CD4-positive, alpha-beta T cell treated with Interleukin-17A for 1 hour (primary cell): ENCODE data around the gene COPG1.

ENCODE experiments used
- DNase-seq: peaks from one replicate; pipeline ENCODE4 v3.0.0-alpha.2; 2020

COPG1 gene

DNA sequence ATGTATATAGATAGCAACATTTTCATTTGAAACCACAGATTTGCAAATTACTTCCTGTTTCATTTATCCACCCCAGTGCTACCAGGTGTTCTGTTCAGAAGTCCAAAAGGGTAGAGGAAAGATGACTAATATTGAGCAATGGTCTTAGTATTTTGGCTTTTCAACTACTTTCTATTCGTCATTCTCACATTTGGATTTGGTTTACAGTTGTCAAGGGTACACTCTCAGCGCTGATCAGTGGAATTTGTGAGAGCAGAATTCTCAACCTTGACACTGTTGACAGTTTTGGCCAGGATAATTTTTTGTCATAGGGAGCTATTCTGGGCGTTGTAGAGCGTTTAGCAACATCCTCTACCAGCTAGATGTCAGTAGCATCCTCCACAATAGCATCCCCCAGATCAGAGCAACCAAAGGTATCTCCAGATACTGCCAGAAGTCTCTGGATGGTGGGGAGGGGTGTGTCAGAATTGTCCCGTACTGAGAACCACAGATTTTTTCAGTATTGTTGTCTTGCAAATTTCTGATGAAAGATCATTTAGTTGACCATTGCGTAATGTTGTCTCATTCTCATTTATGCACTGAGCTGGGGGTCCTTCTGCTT, 33.4 kb downstream of the COPG1 start:
- peak; percentile 61 for DNase-seq

DNA sequence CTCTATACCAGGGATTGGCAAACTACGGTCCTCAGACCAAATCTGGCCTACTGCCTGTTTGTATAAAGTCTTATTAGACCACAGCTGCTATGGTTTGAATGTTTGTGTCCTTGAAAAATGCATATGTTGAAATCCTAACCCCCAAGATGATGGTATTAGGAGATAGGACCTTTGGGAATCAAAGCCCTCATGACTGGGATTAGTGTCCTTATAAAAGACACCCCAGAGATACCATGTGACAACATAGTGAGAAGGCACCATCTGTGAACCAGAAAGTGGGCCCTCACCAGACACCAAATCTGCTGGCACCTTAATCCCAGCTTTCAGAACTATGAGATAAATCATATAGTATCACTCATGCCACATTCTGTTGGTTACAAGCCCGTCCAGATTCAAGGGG, 36.7 kb downstream of the COPG1 start:
- DNase-seq, result no peak

DNA sequence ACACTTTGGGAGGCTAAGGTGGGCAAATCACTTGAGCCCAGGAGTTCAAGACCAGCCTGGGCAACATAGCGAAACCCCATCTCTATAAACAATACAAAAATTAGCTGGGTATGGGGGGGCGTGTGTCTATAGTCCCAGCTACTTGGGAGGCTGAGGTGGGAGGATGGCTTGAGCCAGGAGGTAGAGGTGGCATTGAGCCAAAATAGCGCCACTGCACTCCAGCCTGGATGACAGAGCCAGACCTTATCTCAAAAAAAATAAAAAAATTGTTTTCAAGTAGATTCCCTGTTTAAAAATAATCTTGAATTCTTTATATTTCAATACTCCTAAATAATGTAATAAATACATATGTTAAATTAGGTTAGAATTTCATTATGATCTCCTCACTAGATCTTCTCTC, 39.0 kb downstream of the COPG1 start:
- DNase-seq, result no peak

DNA sequence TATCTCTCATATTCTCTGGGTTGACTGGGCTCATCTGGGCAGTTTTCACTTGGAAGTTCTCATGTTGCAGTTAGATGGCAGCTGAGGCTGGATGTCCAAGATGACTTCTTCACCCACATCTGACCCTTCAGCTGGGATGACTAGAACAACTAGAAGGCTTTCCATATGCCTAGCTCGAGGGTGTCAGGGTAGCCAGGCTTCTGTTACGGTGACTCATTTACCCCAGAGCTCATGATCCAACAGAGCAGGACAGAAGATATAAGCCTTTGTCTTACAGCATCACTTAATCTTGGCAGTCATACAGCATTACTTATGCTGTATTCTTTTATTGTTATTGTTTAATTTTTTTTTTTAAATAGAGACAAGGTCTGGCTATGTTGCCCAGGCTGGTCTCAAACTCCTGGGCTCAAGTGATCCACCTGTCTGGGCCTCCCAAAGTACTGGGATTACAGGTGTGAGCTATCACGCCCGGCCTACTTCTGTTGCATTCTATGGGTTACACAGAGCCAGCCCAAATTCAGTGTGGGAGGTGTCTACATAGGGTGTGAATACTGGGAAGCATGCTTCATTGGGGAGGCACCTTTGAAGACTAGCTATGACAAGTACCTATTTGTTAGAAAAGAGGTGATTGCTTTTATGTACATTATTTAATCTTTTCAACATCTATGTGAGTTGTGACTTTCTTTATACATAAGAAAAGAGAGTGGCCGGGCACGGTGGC, 40.0 kb downstream of the COPG1 start:
- no peak for DNase-seq

DNA sequence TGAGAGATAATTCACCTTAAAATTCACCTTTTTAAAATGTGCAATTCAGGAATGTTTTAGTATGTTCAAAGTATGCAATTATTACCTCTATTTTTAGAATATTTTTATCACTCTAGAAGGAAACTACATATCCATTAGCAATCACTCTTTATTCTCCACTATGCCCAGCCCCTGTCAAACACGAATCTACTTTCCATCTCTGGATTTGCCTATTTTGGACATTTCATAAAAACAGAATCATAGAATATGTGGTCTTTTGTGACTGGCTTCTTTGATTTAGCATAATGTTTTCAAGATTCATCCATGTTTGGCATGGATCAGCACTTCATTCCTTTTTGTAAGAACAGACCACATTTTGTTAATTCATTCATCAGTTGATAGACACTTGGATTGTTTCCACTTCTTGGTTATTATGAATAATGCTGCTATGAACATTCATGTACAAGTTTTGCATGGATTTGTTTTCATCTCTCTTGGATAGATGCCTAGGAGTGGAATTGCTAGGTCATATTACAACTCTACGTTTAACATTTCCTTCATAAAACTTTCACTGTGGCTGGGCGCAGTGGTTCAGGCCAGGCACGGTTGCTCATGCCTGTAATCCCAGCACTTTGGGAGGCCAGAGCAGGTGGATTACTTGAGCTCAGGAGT, 42.0 kb downstream of the COPG1 start:
- DNase-seq, result no peak

DNA sequence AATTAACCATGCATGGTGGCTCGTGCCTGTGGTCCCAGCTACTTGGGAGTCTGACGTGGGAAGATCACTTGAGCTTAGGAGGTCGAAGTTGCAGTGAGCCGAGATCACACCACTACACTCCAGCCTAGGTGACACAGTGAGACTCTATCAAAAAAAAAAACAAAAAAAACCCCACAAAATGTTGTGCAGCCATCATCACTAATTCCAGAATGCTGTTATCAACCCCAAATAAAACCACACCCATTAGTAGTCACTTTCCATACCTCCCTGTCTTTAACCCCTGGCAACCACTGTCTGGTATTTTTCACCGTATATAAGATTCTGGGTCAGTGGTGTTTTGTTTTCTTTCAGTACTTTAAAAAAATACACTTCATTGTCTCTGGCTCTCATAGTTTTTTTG, 45.9 kb downstream of the COPG1 start:
- no peak for DNase-seq

DNA sequence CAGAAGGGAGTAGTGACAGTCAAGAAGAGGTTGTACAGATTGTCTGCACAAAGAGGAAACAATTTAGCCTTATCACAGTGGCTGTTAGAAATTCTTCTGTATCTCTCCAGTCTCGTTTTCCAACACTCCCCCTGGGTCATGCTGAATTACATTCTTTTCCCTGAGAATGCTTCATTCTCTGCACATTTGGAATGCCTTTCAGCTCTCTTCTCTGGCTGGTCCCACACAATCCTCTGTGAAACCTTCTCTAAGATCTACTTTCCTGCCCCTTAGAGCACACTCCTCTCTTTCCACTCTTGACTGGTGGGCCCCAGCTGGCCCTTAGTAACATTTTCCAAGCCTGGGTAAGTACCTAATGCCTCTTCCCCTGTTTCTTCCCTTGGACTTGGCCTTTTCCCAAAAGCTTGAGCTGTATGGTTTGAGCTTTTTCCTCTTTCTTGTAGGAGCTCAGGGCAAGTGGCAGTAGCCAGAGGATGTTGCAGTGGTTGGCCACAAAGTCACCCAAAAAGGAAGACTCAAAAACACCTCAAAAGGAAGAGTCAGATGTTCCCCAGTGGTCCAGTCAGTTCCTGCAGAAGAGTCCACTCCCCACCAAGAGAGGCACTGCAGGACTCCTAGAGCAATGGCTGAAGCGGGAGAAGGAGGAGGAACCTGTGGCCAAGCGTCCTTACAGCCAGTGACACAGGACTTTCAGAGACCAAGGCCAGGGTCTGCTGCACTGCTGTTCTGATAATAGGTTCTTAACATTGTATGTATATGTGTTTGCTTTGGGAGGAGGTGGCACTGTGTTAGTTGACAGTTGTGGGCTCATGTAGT, 54.9 kb downstream of the COPG1 start:
- DNase-seq, result no peak

DNA sequence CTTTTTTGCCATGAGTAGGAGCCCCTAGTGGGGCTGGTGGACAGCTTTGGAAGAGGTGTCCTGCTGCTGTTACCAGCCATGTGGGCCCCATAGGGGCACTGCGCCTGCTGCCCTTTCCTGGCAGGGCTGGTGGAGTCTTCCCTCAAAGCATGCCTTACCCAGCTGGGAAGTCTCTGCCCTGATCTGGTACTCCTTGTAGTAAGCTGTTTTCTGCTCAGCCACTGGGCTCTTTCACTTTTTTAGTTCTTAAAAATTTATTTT, 55.5 kb downstream of the COPG1 start:
- no peak for DNase-seq

DNA sequence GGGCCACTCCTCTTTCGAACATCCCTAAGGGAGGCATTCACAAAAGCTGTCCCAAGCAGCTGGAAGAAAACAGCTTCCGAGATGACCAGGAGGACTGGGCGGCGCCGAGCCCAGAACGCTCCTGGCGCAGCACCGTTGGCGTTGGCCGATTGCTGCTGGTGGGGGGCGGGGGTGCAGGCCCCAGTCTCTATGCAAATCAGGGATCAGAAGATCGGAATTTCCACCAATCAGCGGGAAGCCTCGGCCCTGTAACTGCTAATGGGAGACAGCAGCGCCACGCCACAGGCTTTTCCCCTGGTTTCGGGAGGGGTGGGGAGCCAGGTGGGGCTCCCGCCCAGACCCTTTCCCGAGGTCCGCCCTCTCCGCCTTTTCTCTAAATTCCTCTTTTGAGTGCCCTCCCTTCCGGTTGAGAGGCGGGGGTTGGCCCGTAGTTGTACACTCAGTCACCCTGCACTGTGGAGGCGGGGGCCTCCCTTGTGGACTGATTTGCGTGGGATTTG, 56.2 kb downstream of the COPG1 start:
- DNase-seq, result peak; percentile 45

DNA sequence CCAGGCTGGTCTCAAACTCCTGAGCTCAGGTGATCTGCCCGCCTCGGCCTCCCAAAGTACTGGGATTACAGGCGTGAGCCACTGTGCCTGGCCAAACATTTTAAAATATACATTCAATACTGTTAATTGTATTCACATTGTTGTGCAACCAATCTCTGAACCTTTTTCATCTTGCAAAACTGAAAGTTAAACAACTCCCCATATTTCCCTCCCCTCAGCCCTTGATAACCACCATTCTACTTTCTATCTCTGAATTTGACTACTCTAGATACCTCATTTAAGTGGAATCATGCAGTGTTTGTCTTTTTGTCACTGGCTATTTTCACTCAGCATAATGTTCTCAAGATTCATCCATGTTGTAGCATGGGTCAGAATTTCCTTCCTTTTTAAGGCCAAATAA, 59.2 kb downstream of the COPG1 start:
- no peak for DNase-seq

DNA sequence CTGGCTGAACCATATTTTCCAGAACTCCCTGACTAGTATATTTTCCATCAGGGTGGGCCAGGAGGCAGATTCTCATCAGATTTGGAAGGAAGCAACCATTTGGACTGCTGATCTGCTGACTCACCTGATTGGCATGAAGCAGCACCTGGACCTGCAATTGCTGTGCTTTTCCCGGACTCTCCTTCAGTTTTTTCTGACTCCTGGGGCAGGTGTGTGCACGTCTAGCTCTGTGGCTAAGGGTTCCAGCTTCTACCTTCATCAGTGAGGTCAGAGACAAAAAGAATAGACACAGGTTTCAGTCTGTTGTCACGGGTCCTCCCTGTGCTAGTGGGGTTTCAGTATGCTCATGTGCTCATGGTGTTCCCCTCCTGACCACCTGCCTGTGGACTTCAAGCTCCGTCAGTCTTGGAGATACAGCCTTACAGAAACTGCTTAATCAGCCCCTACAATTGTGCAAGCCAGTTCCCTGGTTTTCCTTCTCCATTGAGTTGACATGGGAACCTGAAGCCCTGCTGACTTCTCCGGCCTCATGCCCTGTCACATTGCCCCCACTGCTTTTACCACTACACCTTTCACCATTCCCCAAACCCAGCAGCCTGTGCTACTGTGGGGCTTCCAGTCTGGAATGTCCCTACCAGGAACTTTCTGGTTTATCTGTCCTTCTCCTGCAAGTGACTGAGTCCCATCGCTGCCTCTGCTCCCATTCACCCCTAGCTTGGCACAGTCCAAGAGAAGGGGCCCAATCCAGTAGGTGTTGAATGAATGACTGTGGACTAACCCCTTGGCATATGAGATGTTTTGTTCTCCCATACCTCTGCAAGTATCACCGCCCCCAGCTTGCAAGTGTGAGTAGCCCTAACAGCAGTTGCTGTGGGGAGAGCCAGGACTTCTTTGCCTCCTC, 61.0 kb downstream of the COPG1 start:
- no peak for DNase-seq

DNA sequence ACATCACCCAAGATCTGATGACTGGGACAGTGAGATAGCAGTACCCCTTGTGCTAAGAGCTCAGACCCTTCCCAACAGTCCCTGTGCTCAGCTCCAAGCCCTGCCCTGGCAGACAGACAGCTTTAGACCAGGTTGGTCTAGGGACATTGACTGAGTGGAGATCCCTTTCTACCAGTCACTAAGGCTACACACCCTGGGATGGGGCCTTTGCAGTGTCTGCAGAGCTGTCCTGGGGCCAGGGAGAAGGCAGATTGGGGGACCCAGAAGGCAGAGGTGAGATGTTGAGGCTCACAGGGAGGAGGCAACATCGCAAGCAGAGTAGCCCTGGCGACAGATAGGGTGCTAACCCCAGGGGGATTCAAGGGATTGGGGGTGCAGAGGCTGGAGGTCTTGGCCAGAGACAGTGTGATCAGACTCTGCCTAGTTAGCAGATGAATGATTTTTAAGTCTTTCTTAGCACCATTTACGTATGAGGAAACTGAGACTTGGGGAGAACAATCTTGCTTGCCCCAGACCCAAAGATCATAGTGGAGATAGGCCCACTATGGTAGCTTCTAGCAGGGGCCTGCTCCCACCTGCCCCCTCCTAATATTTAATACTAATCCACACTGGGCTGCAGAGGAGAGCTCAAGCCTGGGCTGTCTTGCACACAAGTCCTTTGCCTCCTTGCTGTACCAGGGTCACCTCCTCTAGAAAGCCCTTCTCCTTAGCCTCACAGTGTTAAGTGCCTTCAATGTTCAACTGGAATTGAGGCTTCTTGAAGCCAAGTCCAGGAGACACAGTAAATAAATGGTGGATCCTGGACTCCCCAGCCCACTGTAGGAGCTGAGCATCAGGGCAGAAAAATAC, 61.9 kb downstream of the COPG1 start:
- no peak for DNase-seq

DNA sequence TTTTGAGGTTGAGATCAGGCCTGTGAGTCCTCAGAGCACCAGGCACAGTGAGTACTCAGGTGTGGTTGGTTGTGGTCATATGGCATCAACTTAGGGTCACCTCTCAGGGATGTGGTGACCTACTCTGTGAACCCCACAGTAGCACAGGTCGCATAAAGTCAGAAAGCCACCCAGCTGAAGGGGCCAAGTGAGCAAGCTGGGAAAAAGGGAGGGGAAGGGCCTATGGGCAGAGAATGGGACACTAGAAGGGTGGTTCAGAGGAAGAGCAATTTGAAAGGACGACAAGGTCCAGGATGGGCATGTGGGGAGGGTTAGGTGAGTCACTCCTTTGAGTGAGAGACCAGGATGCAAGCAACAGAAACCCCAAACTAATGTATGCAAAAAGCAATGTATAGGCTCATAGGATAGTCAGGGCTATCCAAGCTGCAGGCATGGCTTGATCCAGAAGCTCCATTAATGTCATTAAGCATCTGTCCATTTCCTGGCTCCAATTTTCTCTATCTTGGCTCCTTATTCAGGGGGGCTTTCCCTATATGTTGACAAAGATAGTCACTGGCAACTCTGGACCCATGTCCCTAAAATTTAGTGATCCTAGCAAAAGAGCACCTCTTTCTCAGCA, 62.7 kb downstream of the COPG1 start:
- DNase-seq, result no peak

DNA sequence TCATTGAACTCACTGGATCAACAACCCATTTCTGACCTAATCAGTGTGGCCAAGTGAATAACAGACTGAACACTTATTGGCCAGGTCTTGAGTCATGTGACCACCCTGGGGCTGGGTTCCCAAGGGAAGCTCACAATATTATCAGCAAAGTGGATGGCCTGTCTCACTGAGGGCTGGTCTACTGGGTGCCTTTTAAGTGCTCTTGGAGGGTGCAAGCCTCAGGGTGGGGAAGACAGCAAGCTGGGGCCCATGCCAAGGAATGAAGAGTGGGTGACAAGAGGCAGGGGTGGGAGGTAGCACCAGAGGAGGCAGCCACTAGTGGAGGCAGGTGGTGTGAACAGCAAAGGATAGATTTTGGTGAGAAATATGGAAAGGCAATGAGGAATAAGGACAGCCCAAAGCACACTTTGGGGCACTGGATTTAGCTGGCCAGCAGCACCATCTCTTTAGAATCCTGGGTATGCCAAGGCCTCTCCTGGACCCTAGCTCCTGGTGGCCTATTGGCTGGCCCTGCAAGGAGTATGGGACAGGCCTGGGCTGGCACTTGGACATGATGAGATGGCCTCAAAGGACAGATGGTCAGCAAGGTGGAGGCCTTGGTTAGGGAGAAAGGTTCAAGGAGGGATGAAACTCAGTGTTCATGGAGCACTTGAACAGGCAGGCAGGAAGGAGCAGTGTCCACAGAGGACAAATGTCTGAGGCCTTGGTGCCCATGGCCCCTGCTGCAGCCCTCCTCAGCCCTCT, 63.4 kb downstream of the COPG1 start:
- no peak for DNase-seq

DNA sequence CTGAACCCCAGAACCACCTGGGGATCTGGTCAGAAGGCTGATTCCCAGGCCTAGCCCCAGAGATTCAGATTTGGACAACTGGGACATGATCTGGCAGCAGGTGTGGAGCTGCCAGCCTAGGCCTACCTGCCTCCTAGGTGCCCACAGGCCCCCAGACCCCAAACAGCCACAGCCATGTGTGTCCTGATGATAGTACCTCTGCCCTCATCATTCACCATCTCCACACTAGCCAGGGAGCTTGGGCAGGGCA, 63.9 kb downstream of the COPG1 start:
- DNase-seq, result no peak

DNA sequence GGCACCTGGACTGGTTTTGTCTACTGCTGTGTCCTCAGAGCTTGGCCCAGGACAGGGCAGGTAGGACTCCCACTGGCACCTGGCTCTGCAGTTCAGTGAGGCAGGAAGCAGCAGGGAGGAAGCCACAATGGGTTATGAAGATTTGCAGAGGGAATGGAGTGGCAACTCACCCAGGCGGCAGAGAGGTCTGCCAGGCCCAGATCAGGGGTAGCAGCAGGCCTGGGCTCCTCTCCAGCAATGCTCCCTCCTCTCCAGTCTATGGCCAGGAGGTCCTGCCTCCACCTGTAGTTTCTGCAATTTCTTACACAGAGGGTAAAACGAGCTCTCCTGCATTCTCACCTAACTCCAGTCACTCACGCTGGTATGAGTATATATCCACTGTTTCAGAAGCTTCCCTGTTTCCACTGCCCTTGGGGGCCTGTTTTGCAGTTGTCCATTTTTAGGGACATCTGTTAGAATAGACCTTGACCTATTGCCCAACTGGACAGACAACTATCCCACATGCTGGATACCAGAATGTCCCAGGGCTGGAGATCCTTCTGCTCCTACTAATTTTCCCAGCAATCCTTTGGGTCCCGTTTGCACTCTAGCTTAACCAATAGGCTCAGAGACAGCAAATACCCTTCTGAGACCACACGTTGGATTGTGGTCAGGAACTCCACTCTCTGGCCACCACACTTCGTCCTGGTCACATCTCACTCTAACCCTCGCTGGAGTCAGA, 64.4 kb downstream of the COPG1 start:
- peak; percentile 29 for DNase-seq

DNA sequence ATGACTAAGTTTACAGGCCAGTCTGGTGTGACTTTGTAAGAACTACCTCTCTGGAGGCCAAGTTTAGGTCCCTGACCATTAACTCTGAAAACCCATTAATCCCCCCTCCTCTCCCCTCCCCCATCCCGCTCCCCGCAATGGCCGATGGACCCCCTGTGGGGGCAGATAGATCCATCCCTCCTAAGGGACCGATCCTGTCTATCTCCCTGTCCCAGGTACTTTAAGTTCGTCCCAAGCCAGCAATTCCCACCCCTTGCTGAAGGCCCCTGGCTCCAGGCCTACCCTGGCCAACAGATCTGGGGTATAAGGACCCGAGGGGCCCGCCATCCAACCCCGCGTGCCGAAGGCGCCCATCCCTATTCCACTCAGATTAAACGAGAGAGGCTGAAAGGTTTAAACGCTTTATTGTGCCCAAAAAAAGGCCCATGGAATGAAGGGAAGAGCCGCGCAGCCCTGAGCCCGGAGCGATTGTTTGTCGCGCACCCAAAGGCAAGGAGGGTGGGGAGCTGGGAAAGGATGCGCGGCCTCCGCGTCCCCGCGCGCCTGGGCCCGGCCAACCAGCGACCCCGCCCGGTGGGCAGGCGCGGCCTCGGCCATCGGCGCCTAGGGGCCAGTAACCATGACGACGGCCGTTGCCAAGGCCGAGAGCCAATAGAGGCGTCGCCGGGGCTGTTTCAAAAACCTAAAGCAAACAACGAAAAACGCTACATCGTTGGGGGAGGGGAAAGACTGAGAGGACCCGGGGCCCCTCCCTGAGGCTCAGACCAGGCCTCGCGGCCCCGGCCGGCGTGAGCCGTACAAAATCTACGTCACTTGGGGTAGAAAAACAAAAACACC, 65.2 kb downstream of the COPG1 start:
- DNase-seq, result peak; percentile 75

DNA sequence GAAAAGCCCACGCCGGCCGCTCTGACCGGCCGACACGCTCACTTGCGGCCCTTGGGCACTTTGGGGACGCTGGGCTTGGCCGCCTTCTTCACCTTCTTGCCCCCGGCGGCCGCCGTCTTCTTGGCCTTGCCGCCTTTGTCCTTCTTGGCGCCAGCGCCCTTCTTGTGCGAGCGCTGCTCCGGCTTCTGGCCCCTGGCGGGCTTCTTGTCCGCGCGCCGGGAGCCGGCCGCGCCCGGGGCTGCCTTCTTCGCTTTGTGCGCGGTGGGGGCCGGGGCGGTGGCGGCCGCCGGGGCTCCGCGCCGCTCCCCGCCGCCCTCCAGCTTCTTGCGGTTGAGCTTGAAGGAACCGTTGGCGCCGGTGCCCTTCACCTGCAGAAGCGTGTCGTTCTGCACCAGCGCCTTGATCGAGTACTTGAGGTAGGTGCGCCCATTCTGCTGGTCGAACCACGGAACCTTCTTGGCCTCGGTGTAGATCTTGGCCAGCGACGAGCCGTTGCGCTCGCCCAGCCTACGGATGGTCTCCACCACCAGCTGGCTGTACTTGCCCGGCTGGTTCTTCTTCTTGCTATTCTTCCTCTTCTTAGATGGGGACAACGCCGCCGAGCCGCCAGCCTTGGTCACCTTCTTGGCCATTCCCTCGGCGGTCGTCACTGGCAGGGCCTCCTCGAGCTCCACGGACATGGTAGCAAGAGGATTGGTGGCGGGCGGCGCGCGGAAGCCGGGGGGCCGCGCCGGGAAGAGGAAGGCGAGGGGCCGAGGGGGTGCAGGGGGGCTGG, 66.0 kb downstream of the COPG1 start:
- DNase-seq, result peak; percentile 51

DNA sequence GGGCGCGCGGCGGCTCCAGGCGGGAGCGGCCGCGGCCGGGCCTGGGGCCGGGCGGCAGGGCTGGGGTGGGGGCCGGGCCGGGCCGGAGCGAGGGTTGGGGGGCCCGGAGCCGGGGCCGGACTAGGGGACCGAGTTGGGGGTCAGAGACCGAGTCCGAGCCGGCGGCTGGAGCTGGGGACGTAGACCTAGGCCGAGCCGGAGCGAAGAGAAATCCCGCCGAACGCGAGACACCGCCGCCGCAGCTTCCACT, 66.5 kb downstream of the COPG1 start:
- no peak for DNase-seq
